ENCODE results near the gene ARID3C. TPM values are rescaled to one million over a fixed set of nuclear protein-coding genes. Genes with fewer than 3 reads are reported as not detected.

The ARID3C gene
- total RNA-seq, 1 experiment from 2014 or later, result 0.33 TPM

- H3K9me3 ChIP-seq (ENCODE audit: control insufficient read depth, insufficient read depth, low read depth, low read length), result no peaks in the 10 kb centered on the region
- BruUV-seq (replicated peaks), result no TSS peak
- H3K36me3 ChIP-seq (ENCODE audit: control insufficient read depth, insufficient read depth, low read length), result no peaks in the 10 kb centered on the region
- in situ Hi-C loops (cut with HindIII; ENCODE audit: low pct_unique_long_range_greater_than_20kb, low sequenced_read_pairs) (no loop called here), intact Hi-C loops (cut with micrococcal nuclease; ENCODE audit: unreplicated experiment) (no loop called here)
- TF ChIP-seq SIN3A (IDR thresholded peaks at IDR 0.05; ENCODE audit: borderline replicate concordance, insufficient read depth, low read depth, low read length) (no peak), POLR2AphosphoS5 (IDR thresholded peaks at IDR 0.05; ENCODE audit: low read depth, low read length) (no peak), TCF7L2 (IDR thresholded peaks at IDR 0.05; ENCODE audit: low read depth, low read length) (no peak)
- TF ChIP-seq, protein P1, sequence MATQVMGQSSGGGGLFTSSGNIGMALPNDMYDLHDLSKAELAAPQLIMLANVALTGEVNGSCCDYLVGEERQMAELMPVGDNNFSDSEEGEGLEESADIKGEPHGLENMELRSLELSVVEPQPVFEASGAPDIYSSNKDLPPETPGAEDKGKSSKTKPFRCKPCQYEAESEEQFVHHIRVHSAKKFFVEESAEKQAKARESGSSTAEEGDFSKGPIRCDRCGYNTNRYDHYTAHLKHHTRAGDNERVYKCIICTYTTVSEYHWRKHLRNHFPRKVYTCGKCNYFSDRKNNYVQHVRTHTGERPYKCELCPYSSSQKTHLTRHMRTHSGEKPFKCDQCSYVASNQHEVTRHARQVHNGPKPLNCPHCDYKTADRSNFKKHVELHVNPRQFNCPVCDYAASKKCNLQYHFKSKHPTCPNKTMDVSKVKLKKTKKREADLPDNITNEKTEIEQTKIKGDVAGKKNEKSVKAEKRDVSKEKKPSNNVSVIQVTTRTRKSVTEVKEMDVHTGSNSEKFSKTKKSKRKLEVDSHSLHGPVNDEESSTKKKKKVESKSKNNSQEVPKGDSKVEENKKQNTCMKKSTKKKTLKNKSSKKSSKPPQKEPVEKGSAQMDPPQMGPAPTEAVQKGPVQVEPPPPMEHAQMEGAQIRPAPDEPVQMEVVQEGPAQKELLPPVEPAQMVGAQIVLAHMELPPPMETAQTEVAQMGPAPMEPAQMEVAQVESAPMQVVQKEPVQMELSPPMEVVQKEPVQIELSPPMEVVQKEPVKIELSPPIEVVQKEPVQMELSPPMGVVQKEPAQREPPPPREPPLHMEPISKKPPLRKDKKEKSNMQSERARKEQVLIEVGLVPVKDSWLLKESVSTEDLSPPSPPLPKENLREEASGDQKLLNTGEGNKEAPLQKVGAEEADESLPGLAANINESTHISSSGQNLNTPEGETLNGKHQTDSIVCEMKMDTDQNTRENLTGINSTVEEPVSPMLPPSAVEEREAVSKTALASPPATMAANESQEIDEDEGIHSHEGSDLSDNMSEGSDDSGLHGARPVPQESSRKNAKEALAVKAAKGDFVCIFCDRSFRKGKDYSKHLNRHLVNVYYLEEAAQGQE (IDR thresholded peaks at IDR 0.05; ENCODE audit: insufficient read depth in 1 of 2, low read depth in 2 of 2, low read length in 1 of 2), result no peak
- TF ChIP-seq, protein P2, sequence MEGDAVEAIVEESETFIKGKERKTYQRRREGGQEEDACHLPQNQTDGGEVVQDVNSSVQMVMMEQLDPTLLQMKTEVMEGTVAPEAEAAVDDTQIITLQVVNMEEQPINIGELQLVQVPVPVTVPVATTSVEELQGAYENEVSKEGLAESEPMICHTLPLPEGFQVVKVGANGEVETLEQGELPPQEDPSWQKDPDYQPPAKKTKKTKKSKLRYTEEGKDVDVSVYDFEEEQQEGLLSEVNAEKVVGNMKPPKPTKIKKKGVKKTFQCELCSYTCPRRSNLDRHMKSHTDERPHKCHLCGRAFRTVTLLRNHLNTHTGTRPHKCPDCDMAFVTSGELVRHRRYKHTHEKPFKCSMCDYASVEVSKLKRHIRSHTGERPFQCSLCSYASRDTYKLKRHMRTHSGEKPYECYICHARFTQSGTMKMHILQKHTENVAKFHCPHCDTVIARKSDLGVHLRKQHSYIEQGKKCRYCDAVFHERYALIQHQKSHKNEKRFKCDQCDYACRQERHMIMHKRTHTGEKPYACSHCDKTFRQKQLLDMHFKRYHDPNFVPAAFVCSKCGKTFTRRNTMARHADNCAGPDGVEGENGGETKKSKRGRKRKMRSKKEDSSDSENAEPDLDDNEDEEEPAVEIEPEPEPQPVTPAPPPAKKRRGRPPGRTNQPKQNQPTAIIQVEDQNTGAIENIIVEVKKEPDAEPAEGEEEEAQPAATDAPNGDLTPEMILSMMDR (IDR thresholded peaks at IDR 0.05), result no peak
- no peak for ATAC-seq
- peak overlapping the region; percentile 39 to 54 for H3K4me3 ChIP-seq (ENCODE audit: low read depth in 2 of 2, low read length in 2 of 2)
- peaks cover 13% of the 10 kb centered on the region for H3K27me3 ChIP-seq (ENCODE audit: control insufficient read depth, insufficient read depth, low read length)
- no peak overlapping the region for H3K27ac ChIP-seq (ENCODE audit: low read length)
- CTCF ChIA-PET, result interaction anchor here (0.6 to 1.0 kb wide), 2 partner anchors 18 to 603 kb away, joined by 3 read pairs; no protein-coding TSS in a partner anchor
- POLR2A ChIA-PET, result interaction anchor here (1.1 kb wide), 1 partner anchor 9 kb away, joined by 4 read pairs; the partner anchor contains the start of gene DCTN3
- H3K4me1 ChIP-seq (ENCODE audit: control insufficient read depth, insufficient read depth, low read length), result peaks cover 3% of the 10 kb centered on the region; the same call in 1 of the 2 replicates
- no peak for DNase-seq (ENCODE audit: low read depth, low spot score)
Measured at GRCh38 chr9:34629491-34629808, 584 bp upstream of the ARID3C start.

DNA sequence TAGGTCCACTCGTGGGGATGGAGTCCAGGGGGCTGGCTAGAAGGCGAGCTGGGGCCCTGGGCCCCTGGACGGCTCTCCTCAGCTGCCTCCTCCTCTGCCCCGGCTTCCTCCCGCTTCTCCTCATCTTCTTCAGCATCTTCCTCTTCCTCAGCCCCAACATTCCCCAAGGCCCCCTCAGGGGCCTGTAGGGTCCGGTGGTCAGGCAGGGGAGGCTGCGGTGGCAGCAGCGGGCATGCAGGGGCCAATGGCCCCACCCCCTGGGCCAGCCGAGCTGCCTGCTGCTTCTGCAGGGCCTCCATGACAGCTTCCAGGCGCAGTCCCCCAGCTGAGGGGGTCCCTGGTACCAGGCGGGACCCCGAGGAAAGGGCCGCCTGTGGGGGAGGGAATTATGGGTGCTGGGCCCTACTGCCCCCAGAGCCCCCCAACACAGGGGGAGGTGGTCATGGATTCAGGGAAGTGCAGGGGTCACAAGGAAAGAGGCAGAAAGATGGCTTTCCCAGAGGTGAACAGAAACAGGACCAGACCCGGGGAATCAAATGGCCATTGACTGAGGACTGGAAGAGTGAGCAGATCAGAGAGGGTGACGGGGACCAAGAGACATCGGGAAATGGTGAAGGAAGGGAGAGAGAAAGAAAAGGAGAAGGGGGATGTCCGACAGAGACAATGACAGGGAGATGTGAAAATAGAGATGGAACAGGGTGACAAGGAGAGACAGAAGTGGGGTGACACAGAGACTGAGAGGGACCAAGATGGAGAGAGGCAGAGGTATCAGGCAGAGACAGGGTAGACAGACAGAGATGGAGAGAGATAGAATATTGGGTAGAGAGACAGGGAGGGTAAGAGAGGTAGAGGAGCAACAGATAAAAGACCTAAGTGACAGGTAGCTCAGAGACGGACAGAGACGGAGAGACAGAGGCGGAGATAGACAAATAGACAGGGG, 880 bp downstream of the ARID3C start:
- Histone ChIP-seq H3K4me3 (ENCODE audit: low read depth in 2 of 2, low read length in 2 of 2) (peak overlapping the region; percentile 39 to 54), H3K36me3 (ENCODE audit: control insufficient read depth, insufficient read depth, low read length) (no peaks in the 10 kb centered on the region), H3K9me3 (ENCODE audit: control insufficient read depth, insufficient read depth, low read depth, low read length) (no peaks in the 10 kb centered on the region), H3K27me3 (ENCODE audit: control insufficient read depth, insufficient read depth, low read length) (peaks cover 13% of the 10 kb centered on the region), H3K27ac (ENCODE audit: low read length) (no peak overlapping the region), H3K4me1 (ENCODE audit: control insufficient read depth, insufficient read depth, low read length) (peaks cover 3% of the 10 kb centered on the region; the same call in 1 of the 2 replicates)
- intact Hi-C loops (cut with micrococcal nuclease; ENCODE audit: unreplicated experiment), result no loop called here
- ChIA-PET POLR2A (no interaction called here), CTCF (no interaction called here)
- TF ChIP-seq SIN3A (IDR thresholded peaks at IDR 0.05; ENCODE audit: borderline replicate concordance, insufficient read depth, low read depth, low read length) (no peak), POLR2AphosphoS5 (IDR thresholded peaks at IDR 0.05; ENCODE audit: low read depth, low read length) (no peak), TCF7L2 (IDR thresholded peaks at IDR 0.05; ENCODE audit: low read depth, low read length) (no peak)
- TF ChIP-seq, protein P1 (IDR thresholded peaks at IDR 0.05; ENCODE audit: insufficient read depth in 1 of 2, low read depth in 2 of 2, low read length in 1 of 2), result no peak
- TF ChIP-seq, protein P2 (IDR thresholded peaks at IDR 0.05), result no peak
- DNase-seq (ENCODE audit: low read depth, low spot score) (no peak), ATAC-seq (peak; percentile 3)
- in situ Hi-C loops (cut with HindIII; ENCODE audit: low pct_unique_long_range_greater_than_20kb, low sequenced_read_pairs), result no loop called here
- BruUV-seq (replicated peaks), result no TSS peak
